ENCODE measurements around the gene AP1M1.

GRCh38 chr19:16204005-16204294 is 6.2 kb downstream of the AP1M1 start:
- no peak for TF ChIP-seq AFF4 (CRISPR knock-in tag; IDR thresholded peaks at IDR 0.05; ENCODE audit: borderline replicate concordance)
- no peak for TF ChIP-seq E2F5 (CRISPR knock-in tag; IDR thresholded peaks at IDR 0.05)
- no peak for TF ChIP-seq CTCF (IDR thresholded peaks at IDR 0.05)
- TF ChIP-seq CREM (CRISPR knock-in tag; IDR thresholded peaks at IDR 0.05) = no peak
- no peak for TF ChIP-seq JUN (CRISPR knock-in tag; IDR thresholded peaks at IDR 0.05)
- no peak for TF ChIP-seq NFE2L1 (CRISPR knock-in tag; IDR thresholded peaks at IDR 0.05)
- no peak for TF ChIP-seq NR3C1 (CRISPR knock-in tag; conservative IDR thresholded peaks at IDR 0.05; ENCODE audit: low read depth)
- TF ChIP-seq ZBTB21 (CRISPR knock-in tag; IDR thresholded peaks at IDR 0.05; ENCODE audit: borderline replicate concordance) = no peak
- no peak for TF ChIP-seq CREB1 (CRISPR knock-in tag; IDR thresholded peaks at IDR 0.05)
